DMS79 treated with DMSO at 0.1 percent for 48 hours (cell line): ENCODE data around the gene CR2.
"Not testable (repeated sequence)": the region's sequence is repeated elsewhere in the genome, so short reads cannot be mapped to it uniquely, and the experiment has no call there.

Experiments
- DNase-seq: peaks from one replicate; lab custom pipeline; 2025; lab: John Stamatoyannopoulos, UW

The CR2 gene

GRCh38 chr1:207504438-207504837, 50.3 kb downstream of the CR2 start:
- no peak for DNase-seq

- DNase-seq: no peak
Observed at GRCh38 chr1:207510444-207510843, 56.3 kb downstream of the CR2 start.

GRCh38 chr1:207514890-207515289, 60.8 kb downstream of the CR2 start:
- DNase-seq: no peak

- DNase-seq: no peak
Observed at GRCh38 chr1:207516729-207517128, 62.6 kb downstream of the CR2 start.

- DNase-seq: no peak
Observed at GRCh38 chr1:207518608-207519236, 64.6 kb downstream of the CR2 start.

GRCh38 chr1:207519505-207520399, 65.6 kb downstream of the CR2 start:
- no peak for DNase-seq

GRCh38 chr1:207520400-207521345, 66.5 kb downstream of the CR2 start:
- not testable (repeated sequence) for DNase-seq

GRCh38 chr1:207525239-207525638, 71.1 kb downstream of the CR2 start:
- DNase-seq: not testable (repeated sequence)

GRCh38 chr1:207528401-207528800, 74.3 kb downstream of the CR2 start:
- not testable (repeated sequence) for DNase-seq

- not testable (repeated sequence) for DNase-seq
Observed at GRCh38 chr1:207536263-207536662, 82.1 kb downstream of the CR2 start.
